WI38 (cell line): ENCODE data around the gene GGPS1.
"Not testable (repeated sequence)": the region's sequence is repeated elsewhere in the genome, so short reads cannot be mapped to it uniquely, and the experiment has no call there.

ENCODE experiments used
- H3K4me3 ChIP-seq: 2 replicates; pipeline ENCODE4 v1.5.1; 2011; ENCODE audit warnings: low read depth, mild to moderate bottlenecking, control low read depth, low read length
- TF ChIP-seq, protein P1 (sequence below): IDR thresholded peaks from 2 replicates; pipeline ENCODE4 v1.5.1; 2012; ENCODE audit warnings: low read depth, mild to moderate bottlenecking, control low read depth, low read length

The GGPS1 gene

DNA sequence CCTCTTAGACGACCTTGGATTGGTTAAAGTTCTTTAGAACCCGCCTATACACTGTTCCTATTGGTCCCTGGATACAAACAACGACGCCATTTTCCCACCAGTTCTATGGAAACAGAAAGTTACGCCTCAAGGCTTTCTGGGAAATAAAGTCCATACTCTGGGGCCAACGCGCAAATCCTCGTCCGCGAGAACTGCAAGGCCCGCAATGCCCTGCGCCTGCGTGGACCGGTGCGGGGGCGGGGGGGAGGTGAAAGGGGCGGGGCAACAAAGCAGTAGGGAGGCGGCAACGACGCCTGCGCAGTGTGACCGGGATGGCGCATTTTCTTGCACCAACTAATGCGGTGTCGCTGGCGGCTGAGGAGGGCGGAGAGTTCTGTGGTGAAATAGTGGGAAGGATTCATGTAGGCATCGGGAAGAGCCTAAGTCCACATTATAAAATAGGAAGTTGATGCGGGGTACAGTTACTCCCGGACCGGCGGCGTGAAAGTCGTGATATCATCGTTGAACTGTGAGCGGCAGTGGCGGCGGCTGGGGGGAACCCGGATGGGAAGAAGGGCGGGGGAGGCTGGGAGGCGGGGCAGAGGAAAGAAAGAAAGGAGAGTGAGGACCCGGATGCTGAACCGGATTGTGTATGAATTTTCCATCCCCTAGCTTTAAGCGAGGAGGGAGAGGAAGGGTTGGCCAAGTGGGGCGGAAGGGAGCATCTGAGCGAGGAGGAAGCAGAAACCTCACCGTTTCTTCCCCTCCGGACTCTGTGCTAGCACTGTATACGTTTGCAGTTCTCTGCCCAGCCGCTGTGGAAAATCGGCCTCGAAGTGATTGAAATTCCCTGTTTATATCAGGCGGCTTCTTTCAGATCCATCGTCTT is at the start of gene GGPS1:
Gene GGPS1 (plus strand): TSS at position 300 of the 868 bp plus-strand sequence. CDS start 6,695 bp downstream, outside the sequence.
- H3K4me3 ChIP-seq = peak within 1 kb of the TSS; percentile 88

DNA sequence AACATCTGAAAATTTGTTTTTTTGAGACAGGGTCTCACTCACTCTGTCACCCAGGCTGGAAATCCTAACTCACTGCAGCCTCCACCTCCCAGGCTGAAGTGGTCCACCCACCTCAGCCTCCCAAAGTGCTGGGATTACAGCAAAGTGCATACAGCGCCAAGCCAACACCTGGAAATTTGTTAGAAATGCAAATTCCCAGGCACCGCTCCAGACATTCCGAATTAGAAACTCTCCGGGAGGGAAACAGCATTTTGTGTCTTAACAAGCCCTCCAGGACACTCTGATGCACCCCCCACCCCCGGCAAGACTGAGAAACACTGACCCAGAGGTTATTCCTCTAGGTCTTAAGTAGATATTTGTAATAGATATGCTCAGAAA is 49.5 kb upstream of the GGPS1 start:
- TF ChIP-seq, protein P1, sequence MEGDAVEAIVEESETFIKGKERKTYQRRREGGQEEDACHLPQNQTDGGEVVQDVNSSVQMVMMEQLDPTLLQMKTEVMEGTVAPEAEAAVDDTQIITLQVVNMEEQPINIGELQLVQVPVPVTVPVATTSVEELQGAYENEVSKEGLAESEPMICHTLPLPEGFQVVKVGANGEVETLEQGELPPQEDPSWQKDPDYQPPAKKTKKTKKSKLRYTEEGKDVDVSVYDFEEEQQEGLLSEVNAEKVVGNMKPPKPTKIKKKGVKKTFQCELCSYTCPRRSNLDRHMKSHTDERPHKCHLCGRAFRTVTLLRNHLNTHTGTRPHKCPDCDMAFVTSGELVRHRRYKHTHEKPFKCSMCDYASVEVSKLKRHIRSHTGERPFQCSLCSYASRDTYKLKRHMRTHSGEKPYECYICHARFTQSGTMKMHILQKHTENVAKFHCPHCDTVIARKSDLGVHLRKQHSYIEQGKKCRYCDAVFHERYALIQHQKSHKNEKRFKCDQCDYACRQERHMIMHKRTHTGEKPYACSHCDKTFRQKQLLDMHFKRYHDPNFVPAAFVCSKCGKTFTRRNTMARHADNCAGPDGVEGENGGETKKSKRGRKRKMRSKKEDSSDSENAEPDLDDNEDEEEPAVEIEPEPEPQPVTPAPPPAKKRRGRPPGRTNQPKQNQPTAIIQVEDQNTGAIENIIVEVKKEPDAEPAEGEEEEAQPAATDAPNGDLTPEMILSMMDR = no peak
- H3K4me3 ChIP-seq = no peak overlapping the region

More for the DNA sequence above, at the start of gene GGPS1:
- TF ChIP-seq, protein P1 = peak; percentile 24; the same call in 1 of the 2 replicates

DNA sequence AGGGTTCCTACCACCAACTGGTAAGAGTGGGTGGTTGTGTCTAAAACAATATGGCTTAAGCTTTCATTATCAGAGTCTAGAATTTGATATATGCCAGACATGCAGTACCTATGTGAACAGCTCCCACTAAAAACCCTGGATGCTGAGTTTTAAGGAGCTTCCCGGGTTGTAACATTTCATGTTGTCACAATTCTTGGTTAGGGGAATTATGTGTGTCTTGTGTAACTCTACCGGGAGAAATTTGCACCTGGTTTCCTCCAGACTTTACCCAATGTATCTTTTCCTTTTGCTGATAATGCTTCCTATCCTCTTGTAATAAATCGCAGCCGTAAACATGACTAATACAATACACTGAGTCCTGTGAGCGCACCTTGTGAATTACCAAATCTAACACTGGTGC is 48.7 kb upstream of the GGPS1 start:
- no peak overlapping the region for H3K4me3 ChIP-seq
- TF ChIP-seq, protein P1 = no peak

DNA sequence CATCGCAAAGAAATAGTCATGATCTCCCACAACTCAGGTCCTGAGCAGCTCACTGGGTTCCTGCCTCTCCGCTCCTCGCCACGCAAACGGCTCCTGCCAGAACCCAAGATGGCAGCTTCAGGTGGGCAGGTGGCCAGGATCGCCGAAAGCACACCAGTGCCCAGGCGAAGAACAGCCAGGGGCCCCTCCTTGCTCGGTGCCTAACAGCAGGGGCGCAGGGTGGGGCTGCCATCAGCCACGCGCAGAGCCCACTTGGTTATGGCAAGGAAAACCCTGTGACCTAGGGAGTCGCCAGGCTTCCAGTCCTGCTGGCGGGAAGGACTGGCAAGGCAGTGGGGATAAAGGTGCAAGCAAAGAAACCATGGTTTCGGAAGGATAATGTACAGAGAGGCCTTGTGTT is 47.9 kb upstream of the GGPS1 start:
- H3K4me3 ChIP-seq = no peak overlapping the region
- TF ChIP-seq, protein P1 = no peak

DNA sequence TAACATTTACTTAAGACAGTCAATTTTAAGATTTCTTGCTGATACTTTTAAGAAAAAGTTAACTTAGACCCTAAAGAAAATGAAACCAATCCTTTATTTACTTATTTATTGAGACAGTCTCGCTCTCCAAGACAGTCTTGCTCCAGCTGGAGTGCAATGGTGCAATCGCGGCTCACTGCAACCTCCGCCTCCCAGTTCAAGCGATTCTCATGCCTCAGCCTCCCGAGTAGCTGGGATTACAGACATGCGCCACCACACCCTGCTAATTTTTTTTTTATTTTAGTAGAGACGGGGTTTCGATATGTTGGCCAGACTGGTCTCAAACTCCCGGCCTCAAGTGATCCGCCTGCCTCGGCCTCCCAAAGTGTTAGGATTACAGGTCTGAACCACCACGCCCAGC is 44.7 kb upstream of the GGPS1 start:
- H3K4me3 ChIP-seq = not testable (repeated sequence)

DNA sequence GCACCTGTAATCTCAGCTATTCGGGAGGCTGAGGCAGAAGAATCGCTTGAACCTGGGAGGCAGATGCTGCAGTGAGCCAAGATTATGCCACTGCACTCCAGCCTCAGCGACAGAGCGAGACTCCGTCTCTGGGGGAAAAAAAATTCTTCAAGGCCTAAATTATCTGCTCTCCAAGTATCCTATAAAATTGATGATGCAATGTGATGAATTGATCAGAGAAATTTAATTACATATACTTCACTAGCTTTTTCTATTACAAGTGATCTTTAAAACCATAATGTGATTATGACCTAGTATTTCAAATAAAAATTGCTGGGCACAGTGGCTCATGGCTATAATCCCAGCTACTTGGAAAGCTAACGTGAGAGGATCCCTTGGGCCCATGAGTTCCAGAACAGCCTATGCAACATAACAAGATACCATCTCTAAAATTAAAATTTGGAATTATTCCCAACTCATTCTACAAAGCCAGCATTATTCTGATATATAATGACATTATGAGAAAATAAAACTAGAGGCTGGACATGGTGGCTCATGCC is 44.1 kb upstream of the GGPS1 start:
- TF ChIP-seq, protein P1 = no peak
- H3K4me3 ChIP-seq = no peak overlapping the region

DNA sequence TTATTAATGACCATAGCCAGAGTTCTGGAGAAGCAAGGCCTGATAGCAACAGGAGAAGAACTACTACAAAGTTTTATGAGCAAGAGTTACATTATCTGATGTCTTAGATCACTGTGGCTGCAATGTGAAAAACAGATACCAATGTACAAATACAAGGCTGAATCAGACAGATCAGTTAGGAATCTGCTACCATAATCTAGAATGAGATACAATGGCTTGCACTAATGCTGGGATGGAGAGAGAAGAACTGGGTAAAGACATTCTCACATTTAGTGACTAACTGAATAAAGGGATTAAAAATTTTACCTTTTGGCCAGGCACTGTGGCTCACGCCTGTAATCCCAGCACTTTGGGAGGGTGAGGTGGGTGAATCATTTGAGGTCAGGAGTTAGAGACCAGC is 41.7 kb upstream of the GGPS1 start:
- H3K4me3 ChIP-seq = no peak overlapping the region
- TF ChIP-seq, protein P1 = no peak
